ENCODE measurements around the gene ZNF462. TPM values are rescaled to one million over a fixed set of nuclear protein-coding genes. Genes with fewer than 3 reads are reported as not detected.

Gene ZNF462
- total RNA-seq, 2 experiments from 2014 or later = not detected

- H3K4me3 Mint-ChIP-seq = no peak overlapping the region
Observed at GRCh38 chr9:106961623-106962022, 98.7 kb downstream of the ZNF462 start.

GRCh38 chr9:106962122-106962521, 99.2 kb downstream of the ZNF462 start:
- Mint-ChIP-seq H3K4me1 (ENCODE audit: low read depth) (peaks cover 14% of the 10 kb centered on the region), H3K27ac (no peak overlapping the region), H3K36me3 (ENCODE audit: low read depth) (no peaks in the 10 kb centered on the region), H3K4me3 (no peak overlapping the region), H3K27me3 (peaks cover 2% of the 10 kb centered on the region), H3K9me3 (no peaks in the 10 kb centered on the region)
- ChIA-PET POLR2A (no interaction called here), CTCF (interaction anchor here (1.2 kb wide), 1 partner anchor 11 kb away, joined by 3 read pairs; no protein-coding TSS in a partner anchor)
- DNase-seq = no peak
- intact Hi-C loops (cut with micrococcal nuclease) = no loop called here
- TF ChIP-seq CTCF (IDR thresholded peaks at IDR 0.05) = no peak
- ATAC-seq = no peak

More at GRCh38 chr9:106961623-106962022, 98.7 kb downstream of the ZNF462 start:
- Mint-ChIP-seq H3K4me1 (ENCODE audit: low read depth) (peaks cover 14% of the 10 kb centered on the region), H3K36me3 (ENCODE audit: low read depth) (no peaks in the 10 kb centered on the region), H3K27me3 (peaks cover 2% of the 10 kb centered on the region), H3K9me3 (no peaks in the 10 kb centered on the region), H3K27ac (no peak overlapping the region)
- CTCF ChIA-PET = no interaction called here
- no peak for ATAC-seq
- POLR2A ChIA-PET = no interaction called here
- no peak for DNase-seq
- intact Hi-C loops (cut with micrococcal nuclease) = no loop called here
- TF ChIP-seq CTCF (IDR thresholded peaks at IDR 0.05) = no peak

GRCh38 chr9:106962615-106963363, 99.8 kb downstream of the ZNF462 start:
- ATAC-seq (no peak), DNase-seq (no peak)
- H3K9me3 Mint-ChIP-seq = no peaks in the 10 kb centered on the region
- H3K36me3 Mint-ChIP-seq (ENCODE audit: low read depth) = no peaks in the 10 kb centered on the region
- ChIA-PET POLR2A (no interaction called here), CTCF (interaction anchor here (1.2 kb wide), 1 partner anchor 12 kb away, joined by 3 read pairs; no protein-coding TSS in a partner anchor)
- no peak overlapping the region for H3K27ac Mint-ChIP-seq
- peaks cover 14% of the 10 kb centered on the region for H3K4me1 Mint-ChIP-seq (ENCODE audit: low read depth)
- peaks cover 2% of the 10 kb centered on the region for H3K27me3 Mint-ChIP-seq
- intact Hi-C loops (cut with micrococcal nuclease) = no loop called here
- no peak for TF ChIP-seq CTCF (IDR thresholded peaks at IDR 0.05)
- H3K4me3 Mint-ChIP-seq = no peak overlapping the region

- DNase-seq = no peak
- H3K36me3 Mint-ChIP-seq (ENCODE audit: low read depth) = no peaks in the 10 kb centered on the region
- H3K4me1 Mint-ChIP-seq (ENCODE audit: low read depth) = peaks cover 14% of the 10 kb centered on the region
- no peak for TF ChIP-seq CTCF (IDR thresholded peaks at IDR 0.05)
- H3K27ac Mint-ChIP-seq = no peak overlapping the region
- no peaks in the 10 kb centered on the region for H3K9me3 Mint-ChIP-seq
- POLR2A ChIA-PET = no interaction called here
- no peak overlapping the region for H3K4me3 Mint-ChIP-seq
- H3K27me3 Mint-ChIP-seq = peaks cover 2% of the 10 kb centered on the region
- intact Hi-C loops (cut with micrococcal nuclease) = no loop called here
- ATAC-seq = no peak
- CTCF ChIA-PET = no interaction called here
Observed at GRCh38 chr9:106963684-106964083, 100.7 kb downstream of the ZNF462 start.

GRCh38 chr9:106964329-106964728, 101.4 kb downstream of the ZNF462 start:
- DNase-seq = peak; percentile 6
- CTCF ChIA-PET = no interaction called here
- Mint-ChIP-seq H3K4me3 (no peak overlapping the region), H3K4me1 (ENCODE audit: low read depth) (peaks cover 14% of the 10 kb centered on the region), H3K9me3 (no peaks in the 10 kb centered on the region), H3K27me3 (peaks cover 2% of the 10 kb centered on the region), H3K36me3 (ENCODE audit: low read depth) (no peaks in the 10 kb centered on the region), H3K27ac (no peak overlapping the region)
- POLR2A ChIA-PET = no interaction called here
- TF ChIP-seq CTCF (IDR thresholded peaks at IDR 0.05) = no peak
- intact Hi-C loops (cut with micrococcal nuclease) = no loop called here
- ATAC-seq = peak; percentile 69
